HG02943 (cell line): ENCODE measurements around the gene EPAS1.

Experiments
- ATAC-seq: cut with Tn5 transposase; IDR thresholded peaks from one replicate; pipeline ENCODE4 v1.9.1; 2021; ENCODE audit warnings: mild to moderate bottlenecking, low read depth, moderate library complexity; ENCODE audit not compliant: unreplicated experiment

Gene EPAS1

DNA sequence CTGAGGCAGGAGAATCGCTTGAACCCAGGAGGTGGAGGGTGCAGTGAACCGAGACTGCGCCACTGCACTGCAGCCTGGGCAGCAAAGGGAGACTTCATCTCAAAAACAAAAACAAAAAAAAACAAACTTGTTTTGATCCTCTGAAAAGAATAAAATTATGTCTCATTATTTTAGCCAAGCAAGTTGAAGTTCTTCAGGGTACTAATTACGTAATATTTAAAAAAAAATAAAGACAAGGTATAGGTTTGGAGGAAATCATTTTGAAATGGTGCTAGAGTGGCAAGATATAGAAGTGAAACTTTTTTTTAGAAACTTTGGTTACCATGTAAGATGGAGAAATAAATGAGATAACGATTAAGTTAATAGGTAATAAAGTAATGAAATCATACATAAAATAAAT, 127.7 kb downstream of the EPAS1 start:
- ATAC-seq, result no peak

DNA sequence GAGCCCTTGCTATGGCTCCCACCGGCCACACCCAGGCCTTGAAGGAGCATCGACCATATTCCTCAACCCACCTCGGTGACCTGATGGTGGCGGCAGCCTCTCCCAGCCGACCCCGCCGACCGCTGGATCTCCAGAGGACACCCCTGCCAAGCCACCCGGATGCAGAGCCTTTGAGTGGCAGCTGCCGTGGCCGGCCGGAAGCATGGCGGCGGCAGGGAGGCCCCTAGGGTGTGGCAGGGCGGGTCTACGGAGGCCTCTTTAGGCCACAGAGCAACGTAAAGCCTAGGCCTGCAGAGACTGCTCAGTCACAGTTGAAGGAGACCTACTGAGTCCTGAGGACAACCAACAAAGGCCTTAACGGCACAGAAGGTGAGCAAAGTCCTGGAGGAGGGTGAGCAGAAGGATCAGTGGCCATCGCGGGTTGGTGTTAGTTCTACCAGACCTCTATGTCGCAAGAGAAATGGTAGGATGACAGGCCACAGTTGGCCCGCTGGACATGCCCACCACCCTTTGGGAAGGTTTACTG, 131.8 kb downstream of the EPAS1 start:
- no peak for ATAC-seq

DNA sequence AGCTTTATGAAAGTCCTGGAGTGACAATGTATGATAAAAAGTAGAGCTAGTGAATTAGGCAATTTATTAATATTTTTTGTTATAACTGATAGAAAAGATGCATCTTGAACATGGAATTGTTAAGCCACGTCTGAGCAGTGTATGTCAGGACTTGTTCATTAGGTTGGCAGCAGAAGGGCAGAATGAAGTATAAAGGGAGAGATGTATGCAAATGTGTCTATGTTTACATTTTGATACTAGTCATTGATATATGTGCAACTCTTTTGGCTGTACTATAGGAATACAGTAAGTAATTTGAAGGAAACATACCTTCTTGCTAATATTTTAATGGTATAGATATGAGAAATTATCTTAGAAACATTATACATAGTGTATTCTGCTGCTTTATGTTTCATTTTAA, 133.2 kb downstream of the EPAS1 start:
- no peak for ATAC-seq

DNA sequence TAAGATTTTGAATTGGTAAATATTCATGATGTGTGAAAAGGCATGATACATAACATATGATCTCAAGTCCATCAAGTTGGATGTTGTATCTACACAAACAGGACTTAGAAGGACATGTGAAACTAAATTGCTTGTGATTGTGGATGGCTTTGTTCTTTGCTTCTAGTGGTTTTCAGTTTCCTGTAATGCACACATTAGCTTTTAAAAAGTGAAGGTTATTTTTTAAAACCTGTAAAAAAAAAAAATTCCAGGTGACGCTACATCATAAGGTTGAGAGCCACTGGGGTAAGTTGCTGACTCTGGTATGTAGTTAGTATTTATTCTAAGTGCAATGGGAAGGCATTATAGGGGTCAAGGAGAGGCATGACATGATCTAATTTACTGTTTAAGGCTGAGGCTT, 133.8 kb downstream of the EPAS1 start:
- ATAC-seq, result no peak

DNA sequence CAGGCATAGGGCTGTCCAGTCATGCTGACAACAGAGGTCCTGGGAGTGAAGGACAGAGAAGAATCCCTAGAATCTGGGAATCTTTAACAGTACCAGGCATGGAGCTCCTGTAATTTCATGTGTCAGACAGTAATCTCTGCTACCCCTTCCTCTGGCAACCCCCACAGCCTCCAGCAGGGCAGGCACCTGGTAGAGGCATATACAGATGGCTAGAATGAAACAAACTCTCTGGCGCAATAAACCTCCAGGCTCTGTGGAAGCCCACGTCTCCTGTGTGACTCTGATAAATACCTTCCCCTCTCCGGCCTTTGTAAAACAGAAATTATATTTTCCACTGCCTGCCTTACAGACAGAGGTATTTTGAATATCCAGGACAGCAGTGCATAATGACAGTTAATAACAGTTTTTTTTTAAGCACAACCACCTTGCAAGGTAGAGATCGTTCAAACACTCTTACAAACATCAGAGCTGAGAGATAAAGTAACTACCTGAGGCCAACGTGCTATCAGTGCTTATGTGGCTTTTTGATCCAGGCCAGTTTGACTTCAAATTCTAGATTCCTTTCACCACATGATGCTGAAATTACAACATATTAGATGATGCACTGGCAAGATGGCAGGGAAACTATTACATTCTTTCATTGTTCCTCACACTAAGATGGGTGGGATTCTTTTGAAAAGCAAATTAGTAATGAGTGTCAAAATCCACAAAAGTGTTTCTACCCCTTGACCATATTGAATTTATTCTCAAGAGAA, 134.5 kb downstream of the EPAS1 start:
- ATAC-seq, result no peak

DNA sequence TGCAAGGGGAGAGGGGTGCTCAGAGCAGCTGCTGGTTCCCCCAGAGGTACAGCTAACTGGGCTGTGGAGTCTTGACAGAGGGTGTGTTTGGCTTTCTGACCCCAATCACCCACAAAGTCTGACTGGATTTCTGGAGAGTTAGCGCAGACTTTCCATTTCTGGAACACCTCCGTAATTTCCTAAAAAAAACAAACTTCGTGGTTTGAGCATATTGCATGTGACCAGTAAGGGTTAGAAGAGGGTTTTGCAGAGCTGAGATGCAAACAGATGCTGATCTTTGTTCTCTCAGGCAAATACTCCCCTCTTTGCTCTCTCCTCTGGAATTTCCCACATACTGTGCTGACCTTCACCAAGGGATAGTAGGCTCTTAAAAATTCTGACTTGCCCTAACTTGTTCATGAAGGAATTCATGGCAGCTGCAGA, 137.7 kb downstream of the EPAS1 start:
- no peak for ATAC-seq

DNA sequence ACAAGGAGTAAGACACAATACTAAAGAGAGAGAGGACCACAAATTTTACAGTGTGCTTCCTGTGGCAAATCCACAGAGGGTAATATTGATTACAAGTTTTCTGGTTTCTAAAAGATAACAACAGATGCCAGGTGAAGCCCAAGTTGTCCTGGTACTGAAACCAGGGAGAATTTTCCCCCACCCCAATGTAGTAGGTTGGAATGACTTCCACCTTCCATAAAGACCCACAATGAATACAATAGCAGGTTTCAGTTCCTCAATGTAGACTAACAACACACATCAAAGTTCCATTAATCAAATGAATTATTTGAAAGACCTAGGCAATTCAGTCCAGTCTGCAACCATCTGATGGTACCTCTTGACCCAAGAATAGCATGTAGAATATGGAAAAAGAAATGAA, 138.1 kb downstream of the EPAS1 start:
- no peak for ATAC-seq

DNA sequence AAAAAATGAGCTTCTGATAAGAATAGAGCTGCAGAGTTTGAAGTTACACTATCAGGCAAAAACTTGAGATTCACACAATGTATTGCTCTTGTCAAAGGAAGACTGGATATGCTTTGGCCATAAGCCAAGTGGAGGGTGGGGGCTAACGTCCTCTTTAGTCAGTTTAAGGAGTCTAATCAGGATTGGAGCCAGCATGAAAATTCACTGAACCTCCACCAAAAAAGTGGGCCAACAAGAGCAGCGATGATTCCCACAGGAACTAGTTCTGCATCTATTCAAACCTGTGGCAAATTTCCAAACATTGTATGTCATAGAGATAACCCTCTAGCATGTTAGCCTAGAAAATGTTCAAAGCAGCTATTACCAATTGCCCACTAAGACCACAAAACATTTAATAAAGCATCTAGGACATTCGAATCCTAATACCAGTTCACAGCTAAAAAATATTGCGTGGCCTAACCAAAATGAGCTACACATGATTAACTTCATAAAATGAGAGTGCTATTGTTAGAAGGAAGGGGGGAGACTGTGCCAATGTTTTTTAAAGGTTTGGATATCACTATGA, 138.7 kb downstream of the EPAS1 start:
- no peak for ATAC-seq
